Measurements from ENCODE around the gene RALGPS1.

RALGPS1 gene

DNA sequence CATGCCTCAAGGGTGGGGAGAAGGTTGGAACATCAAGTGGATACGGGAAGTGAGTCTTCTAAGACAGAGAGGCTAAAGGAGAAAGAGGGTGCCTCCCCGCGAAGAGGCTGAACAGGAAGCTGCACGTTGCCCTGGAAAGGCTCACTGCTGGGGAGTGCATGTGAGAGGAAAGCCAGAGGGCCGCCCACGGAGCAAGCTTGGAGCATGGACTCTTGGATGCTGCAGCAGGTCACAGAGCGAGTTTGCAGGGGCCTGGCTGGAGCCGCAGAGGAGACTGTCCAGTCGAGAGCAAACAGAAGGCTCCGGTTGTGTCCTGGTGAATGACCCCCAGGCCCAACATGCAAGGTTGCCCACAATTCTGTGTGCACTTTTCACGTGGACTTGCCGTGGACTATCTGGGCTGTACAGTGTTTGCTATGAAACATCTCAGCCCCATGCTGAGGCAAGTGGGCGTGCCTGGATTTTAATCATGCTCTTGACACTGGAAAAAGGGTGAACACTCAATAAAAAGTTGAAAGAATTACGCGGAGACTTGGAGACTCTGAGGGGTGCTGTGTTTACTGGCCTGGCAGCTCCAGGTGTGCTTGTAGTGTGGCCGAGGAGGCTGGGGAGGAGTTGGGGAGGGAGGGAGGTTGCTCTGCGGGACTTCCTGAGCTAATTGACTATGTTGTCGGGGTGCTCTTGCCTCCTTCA, 295.5 kb downstream of the RALGPS1 start:
- TF ChIP-seq, protein P1, sequence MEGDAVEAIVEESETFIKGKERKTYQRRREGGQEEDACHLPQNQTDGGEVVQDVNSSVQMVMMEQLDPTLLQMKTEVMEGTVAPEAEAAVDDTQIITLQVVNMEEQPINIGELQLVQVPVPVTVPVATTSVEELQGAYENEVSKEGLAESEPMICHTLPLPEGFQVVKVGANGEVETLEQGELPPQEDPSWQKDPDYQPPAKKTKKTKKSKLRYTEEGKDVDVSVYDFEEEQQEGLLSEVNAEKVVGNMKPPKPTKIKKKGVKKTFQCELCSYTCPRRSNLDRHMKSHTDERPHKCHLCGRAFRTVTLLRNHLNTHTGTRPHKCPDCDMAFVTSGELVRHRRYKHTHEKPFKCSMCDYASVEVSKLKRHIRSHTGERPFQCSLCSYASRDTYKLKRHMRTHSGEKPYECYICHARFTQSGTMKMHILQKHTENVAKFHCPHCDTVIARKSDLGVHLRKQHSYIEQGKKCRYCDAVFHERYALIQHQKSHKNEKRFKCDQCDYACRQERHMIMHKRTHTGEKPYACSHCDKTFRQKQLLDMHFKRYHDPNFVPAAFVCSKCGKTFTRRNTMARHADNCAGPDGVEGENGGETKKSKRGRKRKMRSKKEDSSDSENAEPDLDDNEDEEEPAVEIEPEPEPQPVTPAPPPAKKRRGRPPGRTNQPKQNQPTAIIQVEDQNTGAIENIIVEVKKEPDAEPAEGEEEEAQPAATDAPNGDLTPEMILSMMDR (IDR thresholded peaks at IDR 0.05; ENCODE audit: low read depth, low read length, missing control alignments) = no peak
- DNase-seq (ENCODE audit: extremely low read depth, low read depth) = no peak
- no peak overlapping the region for H3K4me3 ChIP-seq (replicated peaks; ENCODE audit: low read depth, low read length)

DNA sequence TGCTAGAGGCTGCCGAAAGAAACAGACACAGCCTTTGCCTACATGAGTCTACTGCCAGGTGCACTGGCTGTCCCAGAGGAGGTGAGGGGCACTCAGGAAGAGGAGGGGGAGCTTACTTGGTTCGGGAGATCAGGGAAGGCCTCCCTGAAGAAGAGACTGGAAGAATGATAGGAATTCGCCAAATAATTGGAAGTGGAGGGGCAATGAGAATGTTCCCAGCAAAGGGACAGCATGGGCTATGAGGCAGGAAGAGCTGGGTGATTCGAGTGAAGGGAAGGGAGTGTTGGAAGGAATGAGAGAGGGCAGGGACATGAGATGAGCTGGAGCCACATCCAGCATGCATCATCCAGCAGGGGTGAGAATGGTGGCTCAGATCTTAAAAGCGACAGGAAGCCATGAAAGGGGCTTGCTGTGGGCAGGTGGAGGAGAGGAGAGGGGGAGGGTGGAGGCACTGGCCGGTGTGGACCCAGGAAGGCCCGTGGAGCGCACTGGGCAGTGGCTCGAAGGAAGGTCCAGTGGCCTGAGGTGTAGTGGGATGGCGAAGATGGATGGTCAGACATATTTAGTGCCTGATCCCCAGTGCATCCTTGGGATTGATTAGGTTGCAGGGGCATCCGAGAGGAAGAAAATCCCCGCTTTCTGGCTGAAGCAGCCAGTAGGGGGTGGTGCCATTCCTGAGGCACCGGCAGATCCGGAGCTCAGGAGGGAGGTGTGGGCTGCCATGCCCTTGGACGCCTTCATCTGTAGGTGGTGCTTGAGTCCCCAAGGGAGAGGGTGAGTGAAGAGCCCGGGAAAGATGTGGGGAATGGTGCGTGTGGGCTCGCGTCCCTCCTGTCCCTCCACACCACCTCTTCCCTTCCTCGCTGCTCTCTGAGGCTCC, 296.5 kb downstream of the RALGPS1 start:
- TF ChIP-seq, protein P1 (IDR thresholded peaks at IDR 0.05; ENCODE audit: low read depth, low read length, missing control alignments) = no peak
- no peak overlapping the region for H3K4me3 ChIP-seq (replicated peaks; ENCODE audit: low read depth, low read length)
- no peak for DNase-seq (ENCODE audit: extremely low read depth, low read depth)

DNA sequence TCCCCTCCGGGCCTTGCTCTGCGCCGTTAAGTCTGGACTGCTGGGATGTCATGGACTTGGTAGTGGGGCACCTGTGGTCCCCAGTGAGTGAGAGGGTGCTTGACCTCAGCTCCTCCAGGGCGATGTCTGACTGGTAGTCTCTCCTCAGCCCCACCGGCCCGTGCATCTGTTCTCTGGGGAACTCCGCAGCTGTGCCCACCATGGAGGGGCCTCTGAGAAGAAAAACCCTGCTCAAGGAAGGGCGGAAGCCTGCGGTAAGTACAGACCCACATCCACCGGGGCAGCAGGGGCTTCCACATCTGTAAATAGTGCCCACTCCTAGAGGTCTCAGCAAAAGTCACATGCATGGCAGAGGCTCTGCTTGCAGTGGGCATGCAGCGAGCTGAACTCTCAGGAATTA, 297.4 kb downstream of the RALGPS1 start:
- no peak overlapping the region for H3K4me3 ChIP-seq (replicated peaks; ENCODE audit: low read depth, low read length)
- DNase-seq (ENCODE audit: extremely low read depth, low read depth) = no peak
- TF ChIP-seq, protein P1 (IDR thresholded peaks at IDR 0.05; ENCODE audit: low read depth, low read length, missing control alignments) = no peak

DNA sequence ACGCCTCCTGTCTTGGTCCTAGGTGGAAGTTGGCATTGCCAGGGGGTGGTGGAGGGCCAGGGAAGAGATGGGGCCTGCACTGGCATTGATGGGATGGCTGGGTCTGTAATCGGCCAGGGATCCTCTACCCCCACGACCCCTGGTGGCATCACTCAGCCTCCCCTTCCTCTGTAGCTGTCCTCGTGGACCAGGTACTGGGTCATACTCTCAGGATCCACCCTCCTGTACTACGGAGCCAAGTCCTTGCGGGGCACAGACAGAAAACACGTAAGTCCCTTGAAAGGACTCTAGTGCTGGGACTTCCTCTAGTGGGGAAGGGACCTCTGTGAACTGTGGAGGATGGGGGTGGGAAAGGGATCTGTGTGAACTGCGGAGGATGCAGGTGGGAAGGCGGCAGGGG, 297.9 kb downstream of the RALGPS1 start:
- H3K4me3 ChIP-seq (replicated peaks; ENCODE audit: low read depth, low read length) = no peak overlapping the region
- DNase-seq (ENCODE audit: extremely low read depth, low read depth) = no peak
- TF ChIP-seq, protein P1 (IDR thresholded peaks at IDR 0.05; ENCODE audit: low read depth, low read length, missing control alignments) = no peak

DNA sequence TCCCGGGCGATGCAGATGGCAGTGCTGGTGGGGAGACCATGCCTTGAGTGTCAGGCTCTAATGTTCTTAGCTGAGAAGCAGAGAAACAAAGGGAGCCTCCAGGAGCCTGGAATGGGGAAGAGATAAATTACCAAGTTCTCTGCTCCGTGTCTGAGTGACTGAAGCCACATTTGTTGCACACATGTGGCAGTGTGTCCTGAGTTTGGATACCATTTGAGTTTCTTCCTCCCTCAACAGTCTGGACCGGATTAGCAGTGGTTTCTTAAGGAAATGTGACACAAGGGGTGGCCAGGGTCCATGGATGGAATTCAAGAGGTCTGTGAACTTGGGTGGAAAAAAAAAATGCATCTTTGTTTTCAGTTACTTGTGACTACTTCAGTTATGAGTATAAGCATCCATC, 299.3 kb downstream of the RALGPS1 start:
- H3K4me3 ChIP-seq (replicated peaks; ENCODE audit: low read depth, low read length) = no peak overlapping the region
- TF ChIP-seq, protein P1 (IDR thresholded peaks at IDR 0.05; ENCODE audit: low read depth, low read length, missing control alignments) = no peak
- peak; percentile 37 for DNase-seq (ENCODE audit: extremely low read depth, low read depth)

DNA sequence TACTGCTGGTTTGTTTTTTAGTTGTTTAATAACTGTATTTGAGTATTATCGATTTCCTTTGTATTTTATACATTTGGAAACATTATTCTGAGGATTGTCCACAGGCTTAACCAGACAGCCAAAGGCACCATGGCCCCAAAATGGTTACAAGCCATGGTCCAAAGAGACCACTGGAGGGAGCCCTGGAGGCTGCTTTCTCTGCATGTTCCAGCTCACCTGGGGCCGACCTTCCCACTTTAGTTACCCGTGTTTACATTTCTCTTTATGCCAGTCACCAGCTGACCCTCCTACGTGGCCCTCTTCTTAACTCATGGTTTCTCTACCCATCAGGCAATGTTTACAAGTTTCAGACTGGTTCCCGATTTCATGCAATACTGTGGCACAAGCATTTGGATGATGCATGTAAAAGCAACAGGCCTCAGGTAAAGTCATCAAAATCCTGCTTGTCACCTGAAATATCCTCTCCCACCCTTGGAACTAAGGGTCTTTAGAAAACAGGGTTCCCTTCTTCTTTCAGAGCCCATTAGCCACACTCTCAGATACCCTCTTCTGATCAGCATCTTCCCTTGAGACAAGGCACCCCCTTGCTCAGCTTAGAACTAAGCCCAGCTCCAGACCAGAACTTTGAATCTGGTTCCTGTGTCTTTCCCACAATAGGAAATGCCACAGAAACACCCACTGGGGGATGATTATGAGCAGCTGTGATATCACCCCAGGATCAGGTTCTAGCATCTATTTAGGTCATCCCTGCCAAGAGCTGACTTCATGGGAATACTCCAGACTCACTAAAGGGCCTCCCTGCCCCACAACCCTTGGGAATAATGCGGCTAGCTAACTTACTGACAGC, 300.1 kb downstream of the RALGPS1 start:
- no peak overlapping the region for H3K4me3 ChIP-seq (replicated peaks; ENCODE audit: low read depth, low read length)
- TF ChIP-seq, protein P1 (IDR thresholded peaks at IDR 0.05; ENCODE audit: low read depth, low read length, missing control alignments) = peak; percentile 76
- DNase-seq (ENCODE audit: extremely low read depth, low read depth) = no peak
